IMR-90 (cell line): ENCODE results near the gene NTM. TPM values are rescaled to one million over a fixed set of nuclear protein-coding genes. Genes with fewer than 3 reads are reported as not detected.
"Not testable (repeated sequence)": the region's sequence is repeated elsewhere in the genome, so short reads cannot be mapped to it uniquely, and the experiment has no call there.

Experiments
- ATAC-seq: fragments of 200-7000 bp; cut with Tn5 transposase; 2 replicates; pipeline ENCODE4 v1.9.1; 2020; ENCODE audit warnings: low read depth, mild to moderate bottlenecking, moderate library complexity
- BruUV-seq: library from RNA; stranded (reverse); fragments of 400-500 nt; replicated peaks from 2 replicates; lab custom pipeline; 2021; lab: Mats Ljungman, UMichigan
- CTCF ChIA-PET: fragments of 300-600 bp; formaldehyde crosslinking; extraction: SDS; loops from one replicate; lab custom pipeline; 2021; ENCODE audit warnings: antibody characterized with exemption; lab: Yijun Ruan, JAX
- POLR2A ChIA-PET: fragments of 300-600 bp; sonication (Branson Sonifier 250); formaldehyde crosslinking; loops from one replicate; lab custom pipeline; 2022; ENCODE audit warnings: antibody characterized with exemption; ENCODE audit not compliant: unreplicated experiment; lab: Charles Lee
- DNase-seq: peaks from one replicate; pipeline ENCODE4 v3.0.0; 2013
- H2AFZ ChIP-seq: replicated peaks from 2 replicates; pipeline ENCODE3; 2013; ENCODE audit warnings: low read length, mild to moderate bottlenecking; ENCODE audit not compliant: poor library complexity
- H2AK5ac ChIP-seq: 2 replicates; pipeline ENCODE4 v1.6.1; 2013; ENCODE audit warnings: low read depth, low read length, inconsistent platforms
- H2AK9ac ChIP-seq: replicated peaks from 2 replicates; pipeline ENCODE3; 2013; ENCODE audit warnings: mild to moderate bottlenecking, low read depth, low read length, moderate library complexity; ENCODE audit not compliant: poor library complexity
- H2BK120ac ChIP-seq: 2 replicates; pipeline ENCODE4 v1.6.1; 2013; ENCODE audit warnings: low read depth, low read length, inconsistent platforms
- H2BK15ac ChIP-seq: 3 replicates; pipeline ENCODE4 v1.6.1; 2013; ENCODE audit warnings: low read depth, low read length, inconsistent platforms
- H2BK20ac ChIP-seq: 2 replicates; pipeline ENCODE4 v1.6.1; 2013; ENCODE audit warnings: low read depth, mild to moderate bottlenecking, inconsistent platforms, low read length, moderate library complexity
- H2BK5ac ChIP-seq: 2 replicates; pipeline ENCODE4 v1.6.1; 2013; ENCODE audit warnings: mild to moderate bottlenecking, low read depth, low read length, inconsistent platforms; ENCODE audit not compliant: poor library complexity, severe bottlenecking
- H3K14ac ChIP-seq: replicated peaks from 2 replicates; pipeline ENCODE4 v1.6.1; 2013; ENCODE audit warnings: low read depth, low read length, inconsistent platforms
- H3K18ac ChIP-seq: 2 replicates; pipeline ENCODE4 v1.6.1; 2013; ENCODE audit warnings: low read depth, low read length, control low read depth
- H3K23ac ChIP-seq: 2 replicates; pipeline ENCODE4 v1.6.1; 2013; ENCODE audit warnings: low read depth, low read length, inconsistent platforms
- H3K27ac ChIP-seq: 2 replicates; pipeline ENCODE4 v1.5.1; 2013; ENCODE audit warnings: mild to moderate bottlenecking, control low read depth, low read length; ENCODE audit not compliant: insufficient read depth
- H3K27me3 ChIP-seq: 2 replicates; pipeline ENCODE4 v1.6.1; 2013; ENCODE audit warnings: low read length; ENCODE audit not compliant: control insufficient read depth, insufficient read depth
- H3K36me3 ChIP-seq: 2 replicates; pipeline ENCODE4 v1.6.1; 2013; ENCODE audit warnings: low read length, mixed read lengths; ENCODE audit not compliant: control insufficient read depth, insufficient read depth
- H3K4ac ChIP-seq: 2 replicates; pipeline ENCODE4 v1.6.1; 2013; ENCODE audit warnings: low read depth, low read length, inconsistent platforms
- H3K4me1 ChIP-seq: 2 replicates; pipeline ENCODE4 v1.6.1; 2013; ENCODE audit warnings: low read length, mixed read lengths; ENCODE audit not compliant: control insufficient read depth, insufficient read depth
- H3K4me2 ChIP-seq: 2 replicates; pipeline ENCODE4 v1.6.1; 2013; ENCODE audit warnings: low read depth, mild to moderate bottlenecking, control low read depth, low read length, moderate library complexity
- H3K4me3 ChIP-seq: 2 replicates; pipeline ENCODE4 v1.5.1; 2013; ENCODE audit warnings: low read depth, mild to moderate bottlenecking, control low read depth, low read length, moderate library complexity; ENCODE audit not compliant: insufficient read depth
- H3K56ac ChIP-seq: 2 replicates; pipeline ENCODE4 v1.6.1; 2013; ENCODE audit warnings: low read length, inconsistent platforms; ENCODE audit not compliant: insufficient read depth; ENCODE audit errors: extremely low read depth
- H3K79me1 ChIP-seq, 2 experiments: 2 replicates each; pipeline ENCODE4 v1.6.1; 2013; ENCODE audit warnings: low read length in 2 of 2, inconsistent platforms in 1 of 2, low read depth in 1 of 2
- H3K9ac ChIP-seq: 2 replicates; pipeline ENCODE4 v1.6.1; 2013; ENCODE audit warnings: low read depth, low read length, control low read depth
- H3K9me1 ChIP-seq: 2 replicates; pipeline ENCODE4 v1.6.1; 2013; ENCODE audit warnings: low read length, inconsistent platforms; ENCODE audit not compliant: insufficient read depth
- H3K9me3 ChIP-seq: 2 replicates; pipeline ENCODE4 v1.6.1; 2013; ENCODE audit warnings: low read length; ENCODE audit not compliant: control insufficient read depth, insufficient read depth
- H4K20me1 ChIP-seq: 2 replicates; pipeline ENCODE4 v1.6.1; 2013; ENCODE audit warnings: low read length, inconsistent platforms; ENCODE audit not compliant: insufficient read depth
- H4K5ac ChIP-seq: 2 replicates; pipeline ENCODE4 v1.6.1; 2013; ENCODE audit warnings: mild to moderate bottlenecking, low read depth, low read length, control low read depth
- H4K8ac ChIP-seq, 2 experiments: 2 replicates each; pipeline ENCODE4 v1.6.1; 2013; ENCODE audit warnings: low read depth in 2 of 2, low read length in 2 of 2, control low read depth in 1 of 2, inconsistent platforms in 1 of 2
- H4K91ac ChIP-seq: 2 replicates; pipeline ENCODE4 v1.6.1; 2013; ENCODE audit warnings: low read depth, low read length, inconsistent platforms; ENCODE audit not compliant: insufficient read depth
- whole genome bisulfite sequencing, 2 experiments: methylation state at CpG; one replicate each; pipeline versions ENCODE4 v1.1.5 to v1.1.7; 2013; ENCODE audit warnings: missing lambda C conversion rate in 2 of 2; ENCODE audit not compliant: insufficient read length in 1 of 2; ENCODE audit errors: extremely low coverage in 2 of 2; 5-methylcytosine and 5-hydroxymethylcytosine counted together
- dilution Hi-C: fragments of 300-500 bp; cut with HindIII; formaldehyde crosslinking; loops from one replicate; pipeline ENCODE4 v1.14.3; 2018; ENCODE audit warnings: low sequenced_read_pairs; ENCODE audit not compliant: unreplicated experiment
- in situ Hi-C: fragments of 300-500 bp; cut with MboI; formaldehyde crosslinking; loops from 3 replicates; pipeline ENCODE4 v1.14.3; 2019; ENCODE audit warnings: low sequenced_read_pairs, inconsistent platforms, mixed read lengths
- intact Hi-C: fragments of 100-400 bp; cut with micrococcal nuclease; formaldehyde crosslinking; loops from 2 replicates; pipeline ENCODE4 v1.10.0; 2022
- polyA plus RNA-seq, 3 experiments: library from polyadenylated mRNA; depleted of rRNA; stranded (reverse); fragments of >200 nt; gene quantifications; 2 replicates each; pipeline ENCODE4 v1.2.3, GENCODE V29; 2012; ENCODE audit warnings: low replicate concordance in 1 of 3
- total RNA-seq: library from RNA; depleted of rRNA; stranded (reverse); fragments of >200 nt; gene quantifications from 2 replicates; pipeline ENCODE4 v1.2.3, GENCODE V29; 2012
- TF ChIP-seq, protein P1 (sequence below): fragments of 150-350 bp; IDR thresholded peaks from 2 replicates; pipeline ENCODE4 v1.6.1; 2017; ENCODE audit warnings: mild to moderate bottlenecking, antibody characterized with exemption, low read length, low read depth

Gene NTM
- total and polyA plus RNA-seq, 2 of the 4 experiments (the other 2 are of a cell fraction) = 19.5 to 25.5 TPM

DNA sequence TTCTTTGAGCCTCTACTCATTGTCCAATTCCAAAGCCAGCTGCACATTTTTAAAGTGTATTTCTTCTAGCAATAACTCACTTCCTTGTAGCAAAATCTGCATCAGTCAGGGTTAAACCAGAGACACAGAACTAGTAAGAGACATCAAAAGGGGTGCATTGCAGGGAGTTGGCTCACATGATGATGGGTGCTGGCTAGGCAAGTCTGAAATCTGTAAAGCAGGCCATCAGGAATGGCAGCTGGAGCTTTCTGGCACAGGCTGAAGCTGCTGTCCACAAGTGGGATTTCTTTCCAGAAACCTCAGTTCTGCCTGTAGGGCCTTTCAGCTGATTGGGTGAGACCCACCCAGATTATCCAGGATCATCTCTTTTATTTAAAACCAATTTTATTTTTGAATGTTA lies 698.1 kb downstream of the NTM start (continued):
- TF ChIP-seq, protein P1, sequence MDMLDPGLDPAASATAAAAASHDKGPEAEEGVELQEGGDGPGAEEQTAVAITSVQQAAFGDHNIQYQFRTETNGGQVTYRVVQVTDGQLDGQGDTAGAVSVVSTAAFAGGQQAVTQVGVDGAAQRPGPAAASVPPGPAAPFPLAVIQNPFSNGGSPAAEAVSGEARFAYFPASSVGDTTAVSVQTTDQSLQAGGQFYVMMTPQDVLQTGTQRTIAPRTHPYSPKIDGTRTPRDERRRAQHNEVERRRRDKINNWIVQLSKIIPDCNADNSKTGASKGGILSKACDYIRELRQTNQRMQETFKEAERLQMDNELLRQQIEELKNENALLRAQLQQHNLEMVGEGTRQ = no peak

DNA sequence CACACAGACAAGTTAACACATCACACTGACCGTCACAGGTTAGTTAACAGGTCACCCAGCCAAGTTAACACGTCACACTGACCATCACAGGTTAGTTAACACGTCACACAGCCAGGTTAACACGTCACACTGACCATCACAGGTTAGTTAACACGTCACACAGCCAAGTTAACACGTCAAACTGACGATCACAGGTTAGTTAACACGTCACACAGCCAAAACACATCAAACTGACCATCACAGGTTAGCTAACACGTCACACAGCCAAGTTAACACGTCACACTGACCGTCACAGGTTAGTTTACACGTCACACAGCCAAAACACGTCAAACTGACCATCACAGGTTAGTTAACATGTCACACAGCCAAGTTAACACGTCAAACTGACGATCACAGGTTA lies 699.2 kb downstream of the NTM start:
- DNase-seq, H3K9ac ChIP-seq, H3K9me3 ChIP-seq, H3K56ac ChIP-seq, H3K27me3 ChIP-seq, H4K20me1 ChIP-seq, ATAC-seq, H3K36me3 ChIP-seq, H2AK9ac ChIP-seq, H3K23ac ChIP-seq, H3K4me3 ChIP-seq, BruUV-seq, CTCF ChIA-PET, H2AFZ ChIP-seq, POLR2A ChIA-PET, H3K4me2 ChIP-seq, dilution Hi-C loops: not testable (repeated sequence)
- H2BK5ac ChIP-seq = peak overlapping the region; percentile 84
- peak overlapping the region; percentile 81 to 95 for H4K8ac ChIP-seq
- in situ Hi-C loops (loop anchor here (25.0 kb wide), 1 partner anchor 1657 kb away; no protein-coding TSS in a partner anchor), intact Hi-C loops (loop anchor here (5.0 kb wide), 1 partner anchor 322 kb away; no protein-coding TSS in a partner anchor)
- peak overlapping the region; percentile 100 for H2AK5ac ChIP-seq
- H3K4ac ChIP-seq = peak overlapping the region; percentile 100
- H3K18ac ChIP-seq = peak overlapping the region; percentile 92
- peak overlapping the region; percentile 59 for H4K5ac ChIP-seq
- H2BK120ac ChIP-seq = peak overlapping the region; percentile 100
- WGBS, 2 experiments = 96% methylated on average over 11 of the region's 15 CpGs; no CpG with 5 or more reads in 1 of the 2 experiments
- H2BK20ac ChIP-seq = peak overlapping the region; percentile 98
- H3K4me1 ChIP-seq = peaks cover 30% of the 10 kb centered on the region
- H3K27ac ChIP-seq = peak overlapping the region; percentile 41
- H3K14ac ChIP-seq = peak overlapping the region; percentile 98
- H2BK15ac ChIP-seq = peak overlapping the region; percentile 98
- peak overlapping the region; percentile 95 for H4K91ac ChIP-seq
- H3K79me1 ChIP-seq = peaks cover 20 to 67% of the 10 kb centered on the region in 2 experiments
- H3K9me1 ChIP-seq = peaks cover 34% of the 10 kb centered on the region

DNA sequence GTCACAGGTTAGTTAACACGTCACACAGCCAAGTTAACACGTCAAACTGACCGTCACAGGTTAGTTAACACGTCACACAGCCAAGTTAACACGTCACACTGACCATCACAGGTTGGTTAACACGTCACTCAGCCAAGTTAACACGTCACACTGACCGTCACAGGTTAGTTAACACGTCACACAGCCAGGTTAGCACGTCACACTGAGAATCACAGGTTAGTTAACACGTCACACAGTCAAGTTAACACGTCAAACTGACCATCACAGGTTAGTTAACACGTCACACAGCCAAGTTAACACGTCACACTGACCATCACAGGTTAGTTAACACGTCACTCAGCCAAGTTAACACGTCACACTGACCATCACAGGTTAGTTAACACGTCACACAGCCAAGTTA lies 700.5 kb downstream of the NTM start:
- Histone ChIP-seq H3K23ac (peak overlapping the region; percentile 91; the same call in 1 of the 2 replicates), H3K4ac (peak overlapping the region; percentile 100), H2AK5ac (peak overlapping the region; percentile 100), H4K5ac (peak overlapping the region; percentile 97), H3K18ac (peak overlapping the region; percentile 98; the same call in 1 of the 2 replicates), H3K27ac (peak overlapping the region; percentile 82), H2BK15ac (peak overlapping the region; percentile 98), H3K56ac (peak overlapping the region; percentile 33; the same call in 1 of the 2 replicates), H4K8ac (peak overlapping the region; percentile 93 to 95), H3K9me1 (peaks cover 31% of the 10 kb centered on the region), H2BK120ac (peak overlapping the region; percentile 100), H3K14ac (peak overlapping the region; percentile 99), H2BK5ac (peak overlapping the region; percentile 99), H4K91ac (peak overlapping the region; percentile 98), H3K4me1 (peaks cover 27% of the 10 kb centered on the region), H3K79me1 (peaks cover 18 to 69% of the 10 kb centered on the region in 2 experiments), H2BK20ac (peak overlapping the region; percentile 100)
- H3K9ac ChIP-seq, H2AK9ac ChIP-seq, CTCF ChIA-PET, dilution Hi-C loops, POLR2A ChIA-PET, BruUV-seq, H3K4me2 ChIP-seq, H3K9me3 ChIP-seq, DNase-seq, H2AFZ ChIP-seq, H3K27me3 ChIP-seq, H3K36me3 ChIP-seq, ATAC-seq, H3K4me3 ChIP-seq, H4K20me1 ChIP-seq: not testable (repeated sequence)
- in situ Hi-C loops (loop anchor here (25.0 kb wide), 1 partner anchor 1659 kb away; no protein-coding TSS in a partner anchor), intact Hi-C loops (loop anchor here (5.0 kb wide), 1 partner anchor 174 kb away; no protein-coding TSS in a partner anchor)
- WGBS, 2 experiments = 98% methylated on average over 7 of the region's 17 CpGs; no CpG with 5 or more reads in 1 of the 2 experiments
